ENCODE data around the gene ANKRD6.

Gene ANKRD6

GRCh38 chr6:89662659-89663223, 229.8 kb downstream of the ANKRD6 start:
- DNase-seq: no peak

GRCh38 chr6:89667872-89668556, 235.1 kb downstream of the ANKRD6 start:
- DNase-seq: no peak

DNA sequence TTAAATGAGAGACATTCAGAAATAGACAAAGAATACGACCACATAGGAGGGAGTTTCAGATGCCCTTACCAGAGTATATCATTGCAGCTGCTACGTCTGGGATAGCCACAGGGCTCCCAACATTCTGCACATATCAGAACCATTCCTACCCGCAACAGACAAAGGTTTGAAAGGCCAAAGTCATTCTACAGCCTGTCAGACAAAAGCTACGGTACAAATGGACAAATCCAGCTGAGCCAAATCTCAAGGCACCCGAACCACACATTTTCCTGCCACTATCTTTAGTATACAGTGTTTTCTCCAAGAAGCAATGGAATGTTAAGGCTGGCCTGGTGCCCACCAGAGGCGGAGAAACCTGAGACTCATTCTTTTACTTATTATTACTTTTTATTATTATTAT, 236.1 kb downstream of the ANKRD6 start:
- no peak for DNase-seq

GRCh38 chr6:89670935-89671565, 238.1 kb downstream of the ANKRD6 start:
- no peak for DNase-seq

- DNase-seq: no peak
Observed at GRCh38 chr6:89675949-89676748, 243.2 kb downstream of the ANKRD6 start.

GRCh38 chr6:89678531-89678930, 245.6 kb downstream of the ANKRD6 start:
- DNase-seq: no peak

GRCh38 chr6:89679215-89680120, 246.5 kb downstream of the ANKRD6 start:
- no peak for DNase-seq

DNA sequence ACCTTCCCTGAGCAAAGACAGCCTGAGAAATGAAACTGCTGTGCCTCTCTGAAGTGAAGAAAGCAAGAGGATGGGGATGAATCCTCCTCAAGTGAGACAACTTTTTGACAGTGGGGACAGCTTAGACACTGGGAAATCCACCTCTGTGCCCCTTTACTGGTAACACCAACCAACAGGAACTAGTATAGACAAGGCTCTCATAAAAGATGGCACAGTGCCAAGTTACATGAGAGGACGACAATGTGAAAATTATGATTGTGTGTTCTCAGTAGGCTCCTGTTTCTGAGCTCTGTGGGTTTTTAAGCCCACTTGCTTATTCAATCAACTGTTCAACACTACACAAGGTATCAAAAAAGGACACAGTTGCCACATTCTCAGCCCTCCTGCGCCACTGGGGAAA, 247.2 kb downstream of the ANKRD6 start:
- DNase-seq: no peak

- no peak for DNase-seq
Observed at GRCh38 chr6:89680551-89680950, 247.6 kb downstream of the ANKRD6 start.

- DNase-seq: no peak
Observed at GRCh38 chr6:89681983-89682564, 249.1 kb downstream of the ANKRD6 start.

GRCh38 chr6:89682991-89683390, 250.0 kb downstream of the ANKRD6 start:
- DNase-seq: no peak
